Trophoblast cell (in vitro differentiated cells and primary cell): ENCODE data around the gene RASAL2.

Source experiments
- DNase-seq, 2 donors: peaks; one replicate each; pipeline ENCODE4 v3.0.0-alpha.2; 2016
- H2AFZ ChIP-seq: 2 replicates; pipeline ENCODE4 v1.6.1; 2013; ENCODE audit warnings: low read length, moderate library complexity, mild to moderate bottlenecking; ENCODE audit not compliant: insufficient read depth, poor library complexity
- H2AK5ac ChIP-seq: 2 replicates; pipeline ENCODE4 v1.6.1; 2013; ENCODE audit warnings: mild to moderate bottlenecking, low read length
- H2BK120ac ChIP-seq: 2 replicates; pipeline ENCODE4 v1.6.1; 2013; ENCODE audit warnings: low read length, mild to moderate bottlenecking, moderate library complexity; ENCODE audit not compliant: insufficient read depth, poor library complexity
- H2BK12ac ChIP-seq: 2 replicates; pipeline ENCODE4 v1.6.1; 2013; ENCODE audit warnings: mild to moderate bottlenecking, low read length, moderate library complexity
- H2BK5ac ChIP-seq: 2 replicates; pipeline ENCODE4 v1.6.1; 2013; ENCODE audit warnings: low read length, low read depth, moderate library complexity, mild to moderate bottlenecking; ENCODE audit not compliant: poor library complexity
- H3K14ac ChIP-seq: 2 replicates; pipeline ENCODE4 v1.6.1; 2013; ENCODE audit warnings: mild to moderate bottlenecking, low read length
- H3K18ac ChIP-seq: 2 replicates; pipeline ENCODE4 v1.6.1; 2013; ENCODE audit warnings: mild to moderate bottlenecking, low read length
- H3K23ac ChIP-seq: 2 replicates; pipeline ENCODE4 v1.6.1; 2013; ENCODE audit warnings: low read length
- H3K27ac ChIP-seq: 2 replicates; pipeline ENCODE4 v1.5.1; 2013; ENCODE audit warnings: low read depth, mild to moderate bottlenecking, inconsistent platforms, low read length, moderate library complexity
- H3K27me3 ChIP-seq: 2 replicates; pipeline ENCODE4 v1.6.1; 2013; ENCODE audit warnings: inconsistent platforms, mild to moderate bottlenecking, low read length, moderate library complexity; ENCODE audit not compliant: insufficient read depth
- H3K36me3 ChIP-seq, 2 experiments: 1 replicate in 1 of 2; 2 replicates in 1 of 2; pipeline ENCODE4 v1.6.1; 2013; ENCODE audit warnings: low read length in 2 of 2, mild to moderate bottlenecking in 2 of 2, moderate library complexity in 1 of 2; ENCODE audit not compliant: insufficient read depth in 2 of 2, control insufficient read depth in 1 of 2
- H3K4ac ChIP-seq: 2 replicates; pipeline ENCODE4 v1.6.1; 2013; ENCODE audit warnings: low read depth, mild to moderate bottlenecking, low read length, moderate library complexity
- H3K4me1 ChIP-seq, 2 experiments: 1 replicate in 1 of 2; 2 replicates in 1 of 2; pipeline ENCODE4 v1.6.1; 2013; ENCODE audit warnings: low read length in 2 of 2, mild to moderate bottlenecking in 2 of 2, moderate library complexity in 1 of 2; ENCODE audit not compliant: insufficient read depth in 2 of 2, control insufficient read depth in 1 of 2
- H3K4me2 ChIP-seq: 2 replicates; pipeline ENCODE4 v1.6.1; 2013; ENCODE audit warnings: inconsistent platforms, mild to moderate bottlenecking, low read length, moderate library complexity
- H3K4me3 ChIP-seq: 2 replicates; pipeline ENCODE4 v1.5.1; 2013; ENCODE audit warnings: mild to moderate bottlenecking, low read depth, low read length, inconsistent platforms
- H3K79me1 ChIP-seq: one replicate; pipeline ENCODE4 v1.6.1; 2013; ENCODE audit warnings: low read length
- H3K79me2 ChIP-seq: 2 replicates; pipeline ENCODE4 v1.6.1; 2013; ENCODE audit warnings: low read length, mild to moderate bottlenecking; ENCODE audit not compliant: control insufficient read depth, insufficient read depth, poor library complexity
- H3K9ac ChIP-seq: 2 replicates; pipeline ENCODE4 v1.6.1; 2013; ENCODE audit warnings: mild to moderate bottlenecking, low read length
- H3K9me3 ChIP-seq: 2 replicates; pipeline ENCODE4 v1.6.1; 2013; ENCODE audit warnings: low read depth, mild to moderate bottlenecking, control low read depth, inconsistent platforms, low read length; ENCODE audit not compliant: insufficient read depth
- H4K12ac ChIP-seq: 2 replicates; pipeline ENCODE4 v1.6.1; 2013; ENCODE audit warnings: low read depth, mild to moderate bottlenecking, low read length, moderate library complexity
- H4K8ac ChIP-seq: 2 replicates; pipeline ENCODE4 v1.6.1; 2013; ENCODE audit warnings: low read depth, mild to moderate bottlenecking, low read length, moderate library complexity
- H4K91ac ChIP-seq: one replicate; pipeline ENCODE4 v1.6.1; 2013; ENCODE audit warnings: low read depth, mild to moderate bottlenecking, low read length, moderate library complexity
- WGBS: extraction: QIAGEN DNeasy Blood & Tissue Kit; methylation state at CpG from one replicate; pipeline ENCODE4 v1.1.7; 2013; ENCODE audit warnings: missing lambda C conversion rate; ENCODE audit not compliant: insufficient read length, insufficient coverage; ENCODE audit errors: extremely low coverage; 5-methylcytosine and 5-hydroxymethylcytosine counted together

RASAL2 gene

GRCh38 chr1:178209935-178210334, 116.0 kb downstream of the RASAL2 start:
- Histone ChIP-seq H3K79me1 (no peaks in the 10 kb centered on the region), H3K27ac (no peak overlapping the region), H3K27me3 (no peaks in the 10 kb centered on the region), H4K8ac (no peak overlapping the region), H2AK5ac (no peak overlapping the region), H2BK5ac (no peak overlapping the region), H3K4me1 (no peaks in the 10 kb centered on the region), H4K12ac (no peak overlapping the region), H3K4ac (no peak overlapping the region), H2BK12ac (no peak overlapping the region), H2AFZ (no peak overlapping the region), H3K23ac (no peak overlapping the region), H3K4me2 (no peak overlapping the region), H3K9ac (no peak overlapping the region), H3K36me3 (peaks cover 0 to 3% of the 10 kb centered on the region in 2 experiments), H3K14ac (no peak overlapping the region), H3K79me2 (no peaks in the 10 kb centered on the region), H4K91ac (no peak overlapping the region), H3K9me3 (no peaks in the 10 kb centered on the region), H3K18ac (no peak overlapping the region), H3K4me3 (no peak overlapping the region), H2BK120ac (no peak overlapping the region)
- WGBS, result no CpG with 5 or more reads among the region's 1 CpG
- no peak for DNase-seq

GRCh38 chr1:178218550-178218949, 124.6 kb downstream of the RASAL2 start:
- H2BK12ac ChIP-seq, result no peak overlapping the region
- H3K27ac ChIP-seq, result no peak overlapping the region
- no peaks in the 10 kb centered on the region for H3K36me3 ChIP-seq
- H3K4me3 ChIP-seq, result no peak overlapping the region
- DNase-seq, result no peak
- H2BK120ac ChIP-seq, result no peak overlapping the region
- no peak overlapping the region for H3K14ac ChIP-seq
- H3K9ac ChIP-seq, result no peak overlapping the region
- no peak overlapping the region for H3K4me2 ChIP-seq
- no peaks in the 10 kb centered on the region for H3K79me1 ChIP-seq
- H4K12ac ChIP-seq, result no peak overlapping the region
- H2AFZ ChIP-seq, result no peak overlapping the region
- no peaks in the 10 kb centered on the region for H3K79me2 ChIP-seq
- H3K9me3 ChIP-seq, result no peaks in the 10 kb centered on the region
- no peak overlapping the region for H3K4ac ChIP-seq
- H2AK5ac ChIP-seq, result no peak overlapping the region
- H3K18ac ChIP-seq, result no peak overlapping the region
- no peak overlapping the region for H4K91ac ChIP-seq
- no peak overlapping the region for H3K23ac ChIP-seq
- H4K8ac ChIP-seq, result no peak overlapping the region
- H2BK5ac ChIP-seq, result no peak overlapping the region
- no peaks in the 10 kb centered on the region for H3K27me3 ChIP-seq
- no CpG with 5 or more reads among the region's 6 CpGs for WGBS
- H3K4me1 ChIP-seq, result no peaks in the 10 kb centered on the region

GRCh38 chr1:178220094-178220493, 126.2 kb downstream of the RASAL2 start:
- no peak overlapping the region for H2AFZ ChIP-seq
- H3K79me2 ChIP-seq, result no peaks in the 10 kb centered on the region
- no peak for DNase-seq
- H3K4me1 ChIP-seq, result no peaks in the 10 kb centered on the region
- no peaks in the 10 kb centered on the region for H3K36me3 ChIP-seq
- H4K91ac ChIP-seq, result no peak overlapping the region
- H2AK5ac ChIP-seq, result no peak overlapping the region
- no peak overlapping the region for H2BK5ac ChIP-seq
- no peak overlapping the region for H2BK12ac ChIP-seq
- no peak overlapping the region for H3K4ac ChIP-seq
- H4K12ac ChIP-seq, result no peak overlapping the region
- H3K27me3 ChIP-seq, result no peaks in the 10 kb centered on the region
- H3K9me3 ChIP-seq, result no peaks in the 10 kb centered on the region
- no peak overlapping the region for H3K4me2 ChIP-seq
- H3K23ac ChIP-seq, result no peak overlapping the region
- no peak overlapping the region for H3K18ac ChIP-seq
- no CpG with 5 or more reads among the region's 1 CpG for WGBS
- H3K9ac ChIP-seq, result no peak overlapping the region
- H3K79me1 ChIP-seq, result no peaks in the 10 kb centered on the region
- H2BK120ac ChIP-seq, result no peak overlapping the region
- no peak overlapping the region for H4K8ac ChIP-seq
- H3K14ac ChIP-seq, result no peak overlapping the region
- no peak overlapping the region for H3K27ac ChIP-seq
- no peak overlapping the region for H3K4me3 ChIP-seq

GRCh38 chr1:178223289-178223688, 129.4 kb downstream of the RASAL2 start:
- Histone ChIP-seq H3K79me2 (no peaks in the 10 kb centered on the region), H3K9ac (no peak overlapping the region), H3K27me3 (no peaks in the 10 kb centered on the region), H3K79me1 (no peaks in the 10 kb centered on the region), H2BK120ac (no peak overlapping the region), H4K8ac (no peak overlapping the region), H2AK5ac (no peak overlapping the region), H2BK5ac (no peak overlapping the region), H3K4me2 (no peak overlapping the region), H3K27ac (no peak overlapping the region), H3K18ac (no peak overlapping the region), H3K4me3 (no peak overlapping the region), H3K23ac (no peak overlapping the region), H2BK12ac (no peak overlapping the region), H2AFZ (no peak overlapping the region), H3K4me1 (no peaks in the 10 kb centered on the region), H4K12ac (no peak overlapping the region), H3K36me3 (no peaks in the 10 kb centered on the region), H3K4ac (peak overlapping the region; percentile 75), H3K9me3 (no peaks in the 10 kb centered on the region), H4K91ac (no peak overlapping the region), H3K14ac (no peak overlapping the region)
- no CpG with 5 or more reads among the region's 1 CpG for WGBS
- peak in 1 of 2 donors; percentile 50 for DNase-seq
